Loucy (cell line): ENCODE measurements around the gene ADIPOR1.

ENCODE experiments used
- CTCF ChIP-seq: fragments of 200-600 bp; sonication (generic); conservative IDR thresholded peaks from 2 replicates; pipeline ENCODE4 v1.5.1; 2014; ENCODE audit warnings: mild to moderate bottlenecking, antibody characterized with exemption, low read length
- EZH2phosphoT487 ChIP-seq: fragments of 200-600 bp; IDR thresholded peaks from 2 replicates; pipeline ENCODE4 v1.6.1; 2018; ENCODE audit warnings: antibody characterized with exemption, mild to moderate bottlenecking, moderate library complexity, borderline replicate concordance

GRCh38 chr1:202964791-202965410 is 6.8 kb upstream of the ADIPOR1 start:
- TF ChIP-seq CTCF (no peak), EZH2phosphoT487 (no peak)
